Neutrophil (primary cell): ENCODE results near the gene CACNA1S.

ENCODE experiments used
- H3K27ac ChIP-seq: fragments of 200-600 bp; sonication (generic); 2 replicates; pipeline ENCODE4 v1.5.1; 2016; ENCODE audit warnings: mild to moderate bottlenecking, moderate library complexity
- H3K27me3 ChIP-seq: fragments of 200-600 bp; sonication (generic); 2 replicates; pipeline ENCODE4 v1.6.0; 2016; ENCODE audit warnings: mild to moderate bottlenecking
- H3K36me3 ChIP-seq: fragments of 200-600 bp; sonication (generic); 2 replicates; pipeline ENCODE4 v1.5.1; 2017
- H3K4me1 ChIP-seq, 2 experiments: fragments of 200-600 bp in 1 of 2; sonication (generic) in 1 of 2; 1 replicate in 1 of 2; 2 replicates in 1 of 2; pipeline versions ENCODE4 v1.5.1 to v1.6.1; 2013 to 2016; ENCODE audit warnings: low read depth in 1 of 2, low read length in 1 of 2, mild to moderate bottlenecking in 1 of 2, moderate library complexity in 1 of 2; ENCODE audit not compliant: control insufficient read depth in 1 of 2, insufficient read depth in 1 of 2
- H3K4me3 ChIP-seq, 2 experiments: fragments of 200-600 bp in 1 of 2; sonication (generic) in 1 of 2; 1 replicate in 1 of 2; 2 replicates in 1 of 2; pipeline ENCODE4 v1.5.1; 2013 to 2016; ENCODE audit warnings: low read depth in 1 of 2, low read length in 1 of 2, mild to moderate bottlenecking in 1 of 2, moderate library complexity in 1 of 2
- H3K9me3 ChIP-seq: fragments of 200-600 bp; sonication (generic); 2 replicates; pipeline ENCODE4 v1.5.1; 2016
- CTCF ChIP-seq: fragments of 200-600 bp; sonication (generic); IDR thresholded peaks from 2 replicates; pipeline ENCODE4 v1.5.1; 2016; ENCODE audit warnings: antibody characterized with exemption

CACNA1S gene

DNA sequence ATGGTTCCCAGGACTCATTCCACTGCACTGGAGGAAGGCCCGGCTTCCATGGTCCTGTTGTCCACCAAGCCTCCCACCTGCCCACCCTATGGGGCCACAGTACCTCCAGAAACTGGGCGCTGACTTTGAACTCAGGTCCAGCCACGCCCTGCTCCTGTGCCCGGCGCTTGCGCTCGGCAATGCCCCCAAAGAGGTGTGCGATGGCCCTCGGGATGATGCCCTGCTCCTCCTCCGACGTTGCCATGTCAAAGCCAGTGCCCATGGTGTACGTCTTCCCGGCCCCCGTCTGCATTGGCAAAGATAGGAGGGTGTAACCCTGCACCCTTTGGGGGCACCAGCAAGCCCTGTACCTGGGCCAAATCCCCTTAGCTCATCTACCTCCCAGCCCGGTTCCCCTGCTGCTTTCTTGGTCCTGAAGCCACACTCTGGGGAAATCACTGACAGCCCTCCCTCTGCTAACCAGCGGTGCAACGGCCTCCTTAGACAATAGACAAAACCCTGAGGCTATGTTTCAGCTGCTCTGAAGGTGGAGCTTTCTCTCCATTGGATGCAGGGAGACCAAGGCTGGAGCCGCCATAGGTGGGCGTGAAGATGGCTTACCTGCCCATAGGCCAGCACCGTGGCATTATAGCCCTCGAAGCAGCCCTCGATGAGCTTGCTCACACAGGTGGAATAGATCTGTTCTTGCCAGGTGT is 103.4 kb downstream of the CACNA1S start:
- Histone ChIP-seq H3K27me3 (no peaks in the 10 kb centered on the region), H3K27ac (no peak overlapping the region), H3K4me3 (no peak overlapping the region), H3K36me3 (peaks cover 56% of the 10 kb centered on the region), H3K9me3 (no peaks in the 10 kb centered on the region), H3K4me1 (peaks cover 51 to 62% of the 10 kb centered on the region in 2 experiments)
- TF ChIP-seq CTCF, result no peak

GRCh38 chr1:201007481-201007880 is 104.7 kb downstream of the CACNA1S start:
- H3K27ac ChIP-seq, result no peak overlapping the region
- no peaks in the 10 kb centered on the region for H3K9me3 ChIP-seq
- peaks cover 69% of the 10 kb centered on the region for H3K36me3 ChIP-seq
- TF ChIP-seq CTCF, result no peak
- H3K4me3 ChIP-seq, result no peak overlapping the region
- no peaks in the 10 kb centered on the region for H3K27me3 ChIP-seq
- peaks cover 38 to 49% of the 10 kb centered on the region in 2 experiments for H3K4me1 ChIP-seq

- Histone ChIP-seq H3K4me1 (peaks cover 28 to 39% of the 10 kb centered on the region in 2 experiments), H3K4me3 (no peak overlapping the region), H3K27me3 (no peaks in the 10 kb centered on the region), H3K27ac (no peak overlapping the region), H3K9me3 (no peaks in the 10 kb centered on the region), H3K36me3 (peaks cover 71% of the 10 kb centered on the region)
- no peak for TF ChIP-seq CTCF
Measured at GRCh38 chr1:201006450-201006849, 105.8 kb downstream of the CACNA1S start.

GRCh38 chr1:201004732-201005131 is 107.5 kb downstream of the CACNA1S start:
- Histone ChIP-seq H3K4me1 (peaks cover 10 to 21% of the 10 kb centered on the region in 2 experiments), H3K27ac (no peak overlapping the region)
- TF ChIP-seq CTCF, result no peak

DNA sequence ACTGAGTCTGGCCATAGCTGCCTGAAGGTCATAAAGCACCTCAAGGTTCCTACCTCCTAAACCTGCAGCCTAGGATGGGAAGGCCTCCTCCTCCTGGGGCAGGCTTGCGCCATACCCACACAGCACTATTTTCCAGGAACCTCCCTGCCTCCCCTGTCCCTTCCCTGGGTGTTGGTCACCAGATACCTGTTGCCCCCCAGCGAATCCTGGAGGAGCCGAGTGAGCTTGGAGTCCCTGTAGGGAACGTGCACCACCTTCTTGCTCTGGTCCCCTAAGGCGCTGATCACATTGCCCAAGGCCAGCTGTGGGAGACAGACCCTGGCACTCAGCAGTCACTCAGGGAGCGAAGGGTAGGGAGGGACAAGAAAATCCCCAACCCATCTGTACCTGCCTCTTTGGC is 108.1 kb downstream of the CACNA1S start:
- no peak overlapping the region for H3K4me3 ChIP-seq
- no peaks in the 10 kb centered on the region for H3K27me3 ChIP-seq
- H3K9me3 ChIP-seq, result no peaks in the 10 kb centered on the region
- H3K36me3 ChIP-seq, result peaks cover 87% of the 10 kb centered on the region
- no peak for TF ChIP-seq CTCF
- H3K4me1 ChIP-seq, result peaks cover 5 to 16% of the 10 kb centered on the region in 2 experiments
- H3K27ac ChIP-seq, result no peak overlapping the region

More at GRCh38 chr1:201004732-201005131, 107.5 kb downstream of the CACNA1S start:
- Histone ChIP-seq H3K36me3 (peaks cover 85% of the 10 kb centered on the region), H3K9me3 (no peaks in the 10 kb centered on the region), H3K27me3 (no peaks in the 10 kb centered on the region), H3K4me3 (no peak overlapping the region)
